ENCODE data around the gene PSMC6. TPM values are rescaled to one million over a fixed set of nuclear protein-coding genes. Genes with fewer than 3 reads are reported as not detected.
A peak's percentile ranks its signal among the peaks of the same experiment; 100 is the strongest.

PSMC6 gene
- total RNA-seq, 1 donor from 2014 or later: 101 TPM

- H3K27ac Mint-ChIP-seq (ENCODE audit: unreplicated experiment): no peak overlapping the region
- H3K36me3 Mint-ChIP-seq (ENCODE audit: unreplicated experiment): no peaks in the 10 kb centered on the region
- DNase-seq: no peak
- no peaks in the 10 kb centered on the region for H3K27me3 Mint-ChIP-seq (ENCODE audit: unreplicated experiment)
- no peak for TF ChIP-seq CTCF (IDR thresholded peaks at IDR 0.05; ENCODE audit: partially characterized antibody, unreplicated experiment)
- peaks cover 1% of the 10 kb centered on the region for H3K9me3 Mint-ChIP-seq (ENCODE audit: unreplicated experiment)
- H3K4me1 Mint-ChIP-seq (ENCODE audit: low read depth, unreplicated experiment): no peaks in the 10 kb centered on the region
- H3K4me3 Mint-ChIP-seq (ENCODE audit: unreplicated experiment): no peak overlapping the region
Measured at GRCh38 chr14:52701223-52701622, 5.8 kb upstream of the PSMC6 start.

GRCh38 chr14:52703225-52703624 is 3.8 kb upstream of the PSMC6 start:
- Mint-ChIP-seq H3K27me3 (ENCODE audit: unreplicated experiment) (no peaks in the 10 kb centered on the region), H3K27ac (ENCODE audit: unreplicated experiment) (no peak overlapping the region)

GRCh38 chr14:52703664-52704063 is 3.3 kb upstream of the PSMC6 start:
- no peak overlapping the region for H3K27ac Mint-ChIP-seq (ENCODE audit: unreplicated experiment)

More at GRCh38 chr14:52703225-52703624, 3.8 kb upstream of the PSMC6 start:
- no peak for TF ChIP-seq CTCF (IDR thresholded peaks at IDR 0.05; ENCODE audit: partially characterized antibody, unreplicated experiment)
- H3K4me3 Mint-ChIP-seq (ENCODE audit: unreplicated experiment): no peak overlapping the region
- H3K4me1 Mint-ChIP-seq (ENCODE audit: low read depth, unreplicated experiment): peaks cover 4% of the 10 kb centered on the region
- no peak for DNase-seq
- no peaks in the 10 kb centered on the region for H3K36me3 Mint-ChIP-seq (ENCODE audit: unreplicated experiment)
- peaks cover 8% of the 10 kb centered on the region for H3K9me3 Mint-ChIP-seq (ENCODE audit: unreplicated experiment)

GRCh38 chr14:52706286-52706685 is 714 bp upstream of the PSMC6 start:
- no peak for DNase-seq
- H3K4me3 Mint-ChIP-seq (ENCODE audit: unreplicated experiment): peak overlapping the region; percentile 100
- no peak for TF ChIP-seq CTCF (IDR thresholded peaks at IDR 0.05; ENCODE audit: partially characterized antibody, unreplicated experiment)
- H3K36me3 Mint-ChIP-seq (ENCODE audit: unreplicated experiment): no peaks in the 10 kb centered on the region
- H3K9me3 Mint-ChIP-seq (ENCODE audit: unreplicated experiment): peaks cover 8% of the 10 kb centered on the region
- peaks cover 7% of the 10 kb centered on the region for H3K4me1 Mint-ChIP-seq (ENCODE audit: low read depth, unreplicated experiment)
- H3K27me3 Mint-ChIP-seq (ENCODE audit: unreplicated experiment): no peaks in the 10 kb centered on the region
- peak overlapping the region; percentile 98 for H3K27ac Mint-ChIP-seq (ENCODE audit: unreplicated experiment)

More at GRCh38 chr14:52703664-52704063, 3.3 kb upstream of the PSMC6 start:
- H3K4me1 Mint-ChIP-seq (ENCODE audit: low read depth, unreplicated experiment): peaks cover 6% of the 10 kb centered on the region
- DNase-seq: no peak
- H3K4me3 Mint-ChIP-seq (ENCODE audit: unreplicated experiment): no peak overlapping the region
- H3K27me3 Mint-ChIP-seq (ENCODE audit: unreplicated experiment): no peaks in the 10 kb centered on the region
- H3K9me3 Mint-ChIP-seq (ENCODE audit: unreplicated experiment): peaks cover 8% of the 10 kb centered on the region
- no peak for TF ChIP-seq CTCF (IDR thresholded peaks at IDR 0.05; ENCODE audit: partially characterized antibody, unreplicated experiment)
- H3K36me3 Mint-ChIP-seq (ENCODE audit: unreplicated experiment): no peaks in the 10 kb centered on the region

GRCh38 chr14:52711666-52712065 is 4.7 kb downstream of the PSMC6 start:
- Mint-ChIP-seq H3K27me3 (ENCODE audit: unreplicated experiment) (no peaks in the 10 kb centered on the region), H3K4me1 (ENCODE audit: low read depth, unreplicated experiment) (peaks cover 5% of the 10 kb centered on the region), H3K36me3 (ENCODE audit: unreplicated experiment) (no peaks in the 10 kb centered on the region), H3K27ac (ENCODE audit: unreplicated experiment) (no peak overlapping the region), H3K9me3 (ENCODE audit: unreplicated experiment) (peaks cover 5% of the 10 kb centered on the region), H3K4me3 (ENCODE audit: unreplicated experiment) (no peak overlapping the region)
- DNase-seq: no peak
- TF ChIP-seq CTCF (IDR thresholded peaks at IDR 0.05; ENCODE audit: partially characterized antibody, unreplicated experiment): no peak
